Stomach (tissue), 9 donors: Measurements from ENCODE around the gene BCL2L15. TPM values are rescaled to one million over a fixed set of nuclear protein-coding genes. Genes with fewer than 3 reads are reported as not detected.

Source experiments
- DNase-seq, 2 donors: peaks; one replicate each; pipeline versions ENCODE4 v3.0.0 to v3.0.0-alpha.2; 2013 to 2019
- H3K27ac ChIP-seq, 5 donors: fragments of 200-600 bp in 4 of 5; sonication (generic) in 4 of 5; one replicate each; pipeline ENCODE4 v1.5.1; 2013 to 2019; ENCODE audit warnings: mild to moderate bottlenecking in 1 of 5, moderate library complexity in 1 of 5
- H3K27me3 ChIP-seq, 3 donors: fragments of 200-600 bp; sonication (generic); one replicate each; pipeline ENCODE4 v1.5.1; 2017 to 2019; ENCODE audit warnings: mixed run types in 1 of 3
- H3K36me3 ChIP-seq, 4 donors: fragments of 200-600 bp; sonication (generic); 1 replicate in 3 of 4; 2 replicates in 1 of 4; pipeline ENCODE4 v1.5.1; 2016 to 2019
- H3K4me1 ChIP-seq, 4 donors: fragments of 200-600 bp; sonication (generic); one replicate each; pipeline ENCODE4 v1.5.1; 2016 to 2019
- H3K4me3 ChIP-seq, 4 donors: fragments of 200-600 bp; sonication (generic) in 3 of 4; one replicate each; pipeline ENCODE4 v1.5.1; 2016 to 2019; ENCODE audit warnings: mild to moderate bottlenecking in 1 of 4
- H3K9me3 ChIP-seq, 4 donors: fragments of 200-600 bp; sonication (generic); one replicate each; pipeline ENCODE4 v1.5.1; 2016 to 2019
- EP300 ChIP-seq: sonication (generic); formaldehyde crosslinking; IDR thresholded peaks from one replicate; pipeline ENCODE4 v1.6.1; 2017; ENCODE audit warnings: antibody characterized with exemption
- POLR2A ChIP-seq, 4 donors: fragments of 450-650 bp; IDR thresholded peaks; one replicate each; pipeline ENCODE4 v1.6.1; 2016; ENCODE audit warnings: antibody characterized with exemption in 4 of 4, control low read depth in 2 of 4, mild to moderate bottlenecking in 1 of 4, moderate library complexity in 1 of 4
- POLR2AphosphoS5 ChIP-seq, 3 donors: sonication (generic); formaldehyde crosslinking; IDR thresholded peaks; one replicate each; pipeline ENCODE4 v1.6.1; 2016; ENCODE audit warnings: antibody characterized with exemption in 3 of 3
- WGBS, 5 donors: extraction: QIAGEN DNeasy Blood & Tissue Kit in 3 of 5; methylation state at CpG; one replicate each; pipeline versions ENCODE4 v1.1.5 to v1.1.7; 2013 to 2018; 5-methylcytosine and 5-hydroxymethylcytosine counted together
- intact Hi-C: fragments of 100-400 bp; cut with DNase I; formaldehyde crosslinking; loops from one replicate; pipeline ENCODE4 v1.15.1; 2023; ENCODE audit warnings: low total_unique reads
- polyA plus RNA-seq, 3 donors: library from polyadenylated mRNA; stranded (reverse); fragments of 200-250 nt; gene quantifications; one replicate each; pipeline ENCODE4 v1.2.3, GENCODE V29; 2013
- total RNA-seq, 5 donors: library from RNA; depleted of rRNA; stranded (reverse); fragments of >200 nt; gene quantifications; one replicate each; pipeline versions ENCODE4 v1.1.0 to v1.2.3, GENCODE V29; 2014 to 2016
- TF ChIP-seq, protein P1 (sequence below), 7 experiments: fragments of 450-650 bp in 4 of 7; fragments of 200-600 bp in 3 of 7; sonication (generic) in 3 of 7; IDR thresholded peaks; one replicate each; pipeline ENCODE4 v1.5.1; 2016 to 2019; ENCODE audit warnings: antibody characterized with exemption in 7 of 7, control low read depth in 2 of 7, mild to moderate bottlenecking in 1 of 7
- donor health status: healthy with polysubstance abuse.
- donor health status: Bipolar disorder and iron deficiency.
- donor health status: healthy.

BCL2L15 gene
- total and polyA plus RNA-seq, 8 donors = 11.3 to 425 (median 35.6) TPM

DNA sequence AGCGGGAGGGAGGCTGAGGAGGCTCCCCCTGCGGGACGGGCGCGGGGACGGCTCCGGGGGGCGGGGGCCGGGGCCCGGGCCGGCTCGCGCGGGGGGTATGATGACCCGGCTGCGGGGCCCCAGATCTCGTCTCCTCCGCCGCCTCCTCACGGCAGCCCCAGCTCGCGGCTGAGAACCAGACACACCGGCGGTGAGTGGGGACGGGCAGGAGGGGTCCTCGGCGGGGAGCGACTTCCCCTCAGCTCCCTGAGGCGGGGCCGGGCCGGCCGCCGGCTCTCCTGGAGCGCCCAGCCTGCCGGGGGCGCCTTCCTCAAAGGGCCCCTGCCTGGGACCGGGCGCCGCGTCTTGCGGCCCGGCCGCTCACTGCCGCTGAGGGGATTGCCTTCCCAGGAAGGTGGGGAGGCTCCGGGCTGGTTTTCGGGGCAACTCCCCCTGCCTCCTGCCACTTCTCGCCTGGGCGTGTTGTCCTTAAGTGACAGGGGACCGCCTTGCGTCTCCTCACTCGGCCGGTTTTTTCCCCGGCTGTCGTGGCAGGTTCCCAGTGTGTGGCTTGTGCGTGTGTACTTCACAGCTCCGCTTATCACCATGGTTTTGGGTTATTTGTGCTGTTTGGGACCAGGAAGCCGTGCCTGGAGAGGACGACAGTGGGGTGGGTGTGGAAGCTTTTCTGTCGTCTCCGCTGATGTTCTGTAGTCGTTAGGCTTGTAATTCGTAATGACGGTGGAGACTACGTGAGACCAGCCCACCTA is 42.5 kb upstream of the BCL2L15 start:
- Histone ChIP-seq H3K27me3 (no peaks in the 10 kb centered on the region), H3K36me3 (no peaks in the 10 kb centered on the region), H3K27ac (peak overlapping the region; percentile 93 to 99 (median 97)), H3K9me3 (no peaks in the 10 kb centered on the region), H3K4me1 (peaks cover 34 to 60% (median 50%) of the 10 kb centered on the region in 4 donors), H3K4me3 (peak overlapping the region; percentile 89 to 99 (median 92))
- intact Hi-C loops = no loop called here
- peak; percentile 63 to 86 for DNase-seq
- WGBS, 5 donors = 0 to 1% (median 0%) methylated on average over 28 to 64 of the region's 64 CpGs
- TF ChIP-seq POLR2AphosphoS5 (IDR thresholded peaks at IDR 0.05) (peak in 1 of 3 donors; percentile 16), EP300 (no peak), POLR2A (IDR thresholded peaks at IDR 0.05) (no peak)
- TF ChIP-seq, protein P1, sequence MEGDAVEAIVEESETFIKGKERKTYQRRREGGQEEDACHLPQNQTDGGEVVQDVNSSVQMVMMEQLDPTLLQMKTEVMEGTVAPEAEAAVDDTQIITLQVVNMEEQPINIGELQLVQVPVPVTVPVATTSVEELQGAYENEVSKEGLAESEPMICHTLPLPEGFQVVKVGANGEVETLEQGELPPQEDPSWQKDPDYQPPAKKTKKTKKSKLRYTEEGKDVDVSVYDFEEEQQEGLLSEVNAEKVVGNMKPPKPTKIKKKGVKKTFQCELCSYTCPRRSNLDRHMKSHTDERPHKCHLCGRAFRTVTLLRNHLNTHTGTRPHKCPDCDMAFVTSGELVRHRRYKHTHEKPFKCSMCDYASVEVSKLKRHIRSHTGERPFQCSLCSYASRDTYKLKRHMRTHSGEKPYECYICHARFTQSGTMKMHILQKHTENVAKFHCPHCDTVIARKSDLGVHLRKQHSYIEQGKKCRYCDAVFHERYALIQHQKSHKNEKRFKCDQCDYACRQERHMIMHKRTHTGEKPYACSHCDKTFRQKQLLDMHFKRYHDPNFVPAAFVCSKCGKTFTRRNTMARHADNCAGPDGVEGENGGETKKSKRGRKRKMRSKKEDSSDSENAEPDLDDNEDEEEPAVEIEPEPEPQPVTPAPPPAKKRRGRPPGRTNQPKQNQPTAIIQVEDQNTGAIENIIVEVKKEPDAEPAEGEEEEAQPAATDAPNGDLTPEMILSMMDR (IDR thresholded peaks at IDR 0.05) = no peak

DNA sequence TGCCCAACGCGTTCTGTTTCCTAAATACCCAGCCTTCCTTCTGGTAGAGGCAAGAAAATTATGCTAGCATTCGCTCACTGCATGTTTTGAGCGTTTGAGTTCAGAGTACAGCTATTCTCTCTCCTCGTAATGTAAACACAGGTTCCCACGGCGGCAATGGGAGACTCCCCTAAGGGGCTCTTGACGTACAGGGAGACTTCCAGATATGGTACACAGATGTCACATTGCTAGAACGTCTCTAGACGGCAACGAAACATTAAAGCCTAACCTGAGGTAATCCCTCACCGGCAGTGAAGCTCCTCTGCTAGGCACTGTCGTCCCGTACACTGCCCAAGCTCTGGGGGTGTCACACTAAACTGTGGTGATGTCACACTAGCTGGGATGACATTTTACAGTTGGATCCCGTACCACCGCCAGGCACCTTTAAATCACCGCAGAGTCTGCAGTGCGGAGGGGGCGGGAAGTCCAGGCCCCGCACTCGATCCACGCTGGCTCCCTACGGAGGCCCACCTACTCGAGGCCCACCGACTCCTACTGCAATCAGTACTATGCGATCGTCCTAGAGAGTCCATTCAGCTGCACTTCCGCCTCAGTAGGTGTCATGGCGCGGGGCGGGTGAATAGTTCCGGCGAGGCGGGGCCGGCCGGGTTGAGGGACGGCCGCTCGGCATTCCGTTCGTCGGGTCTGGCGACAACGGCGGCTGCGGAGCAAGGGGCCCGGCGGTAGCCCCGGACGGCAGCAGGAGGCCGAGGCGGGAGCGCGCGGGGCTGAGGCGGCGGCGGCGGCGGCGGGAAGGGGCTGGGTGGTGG is 41.8 kb upstream of the BCL2L15 start, which contains the start of gene HIPK1:
Gene HIPK1, plus strand, starts transcription at position 384 of the 809 bp plus-strand sequence.
- Histone ChIP-seq H3K27me3 (no peaks in the 10 kb centered on the region), H3K9me3 (no peaks in the 10 kb centered on the region), H3K36me3 (no peaks in the 10 kb centered on the region), H3K27ac (peak within 1 kb of the TSS; percentile 93 to 99 (median 97)), H3K4me1 (peaks cover 34 to 53% (median 48%) of the 10 kb centered on the region in 4 donors), H3K4me3 (peak within 1 kb of the TSS; percentile 89 to 99 (median 92))
- whole genome bisulfite sequencing, 5 donors = 0 to 1% (median 1%) methylated on average over 39 to 61 of the region's 61 CpGs
- TF ChIP-seq POLR2AphosphoS5 (IDR thresholded peaks at IDR 0.05) (peak; percentile 76 to 91 (median 90)), POLR2A (IDR thresholded peaks at IDR 0.05) (peak in 2 of 4 donors; percentile 9 to 12), EP300 (no peak)
- TF ChIP-seq, protein P1 (IDR thresholded peaks at IDR 0.05) = peak in 2 of 7 experiments; percentile 16 to 24
- peak; percentile 95 to 98 for DNase-seq
- intact Hi-C loops = no loop called here

- WGBS, 5 donors = 5 to 15% (median 13%) methylated on average over 6 of the region's 6 CpGs
- TF ChIP-seq, protein P1 (IDR thresholded peaks at IDR 0.05) = no peak
- no peak for TF ChIP-seq POLR2AphosphoS5 (IDR thresholded peaks at IDR 0.05)
- TF ChIP-seq POLR2A (IDR thresholded peaks at IDR 0.05) = no peak
- TF ChIP-seq EP300 = no peak
- Histone ChIP-seq H3K36me3 (no peaks in the 10 kb centered on the region), H3K27me3 (no peaks in the 10 kb centered on the region), H3K4me1 (peaks cover 34 to 45% (median 41%) of the 10 kb centered on the region in 4 donors), H3K9me3 (no peaks in the 10 kb centered on the region), H3K4me3 (peak overlapping the region; percentile 89 to 99 (median 92)), H3K27ac (peak overlapping the region; percentile 93 to 99 (median 97))
- intact Hi-C loops = no loop called here
- peak in 1 of 2 donors; percentile 58 for DNase-seq
These were observed 41.0 kb upstream of the BCL2L15 start for GRCh38 chr1:113928187-113928930.

DNA sequence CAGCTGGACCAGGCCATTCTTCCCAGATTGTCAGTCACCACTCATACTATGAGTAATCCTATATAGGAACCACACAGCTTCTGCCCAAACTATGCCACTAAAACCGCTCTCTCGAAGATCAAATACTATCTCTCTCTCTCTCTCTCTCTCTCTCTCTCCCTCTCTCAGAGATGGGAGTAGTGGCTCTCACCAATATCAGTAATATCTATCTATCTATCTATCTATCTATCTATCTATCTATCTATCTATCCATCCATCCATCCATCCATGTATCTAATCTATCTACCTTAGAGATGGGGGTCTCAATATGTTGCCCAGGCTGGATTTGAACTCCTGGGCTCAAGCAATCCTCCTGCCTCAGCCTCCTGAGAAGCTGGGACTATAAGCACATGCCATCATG is 37.1 kb upstream of the BCL2L15 start:
- H3K27me3 ChIP-seq = no peaks in the 10 kb centered on the region
- intact Hi-C loops = no loop called here
- TF ChIP-seq POLR2A (IDR thresholded peaks at IDR 0.05) (no peak), EP300 (no peak), POLR2AphosphoS5 (IDR thresholded peaks at IDR 0.05) (no peak)
- TF ChIP-seq, protein P1 (IDR thresholded peaks at IDR 0.05) = no peak
- DNase-seq = no peak
- H3K27ac ChIP-seq = no peak overlapping the region
- no peaks in the 10 kb centered on the region for H3K36me3 ChIP-seq
- peaks cover 10 to 15% (median 12%) of the 10 kb centered on the region in 4 donors for H3K4me1 ChIP-seq
- WGBS, 5 donors = 91 to 96% (median 96%) methylated on average over 2 of the region's 2 CpGs
- H3K4me3 ChIP-seq = no peak overlapping the region
- no peaks in the 10 kb centered on the region for H3K9me3 ChIP-seq
